Liver (tissue), 9 donors: ENCODE results near the gene CCDC30. TPM values are rescaled to one million over a fixed set of nuclear protein-coding genes. Genes with fewer than 3 reads are reported as not detected.

Experiments used
- DNase-seq: peaks from one replicate; pipeline ENCODE4 v3.0.0-alpha.2; 2017; ENCODE audit warnings: low spot score
- H3K27ac ChIP-seq, 2 donors: one replicate each; pipeline ENCODE4 v1.7.0; 2013; ENCODE audit warnings: inconsistent platforms in 2 of 2, low read length in 2 of 2, control low read depth in 1 of 2, low read depth in 1 of 2, mild to moderate bottlenecking in 1 of 2
- H3K27me3 ChIP-seq, 4 donors: one replicate each; pipeline versions ENCODE4 v1.6.1 to v1.7.0; 2013; ENCODE audit warnings: low read length in 3 of 4, inconsistent platforms in 1 of 4, mild to moderate bottlenecking in 1 of 4, moderate library complexity in 1 of 4; ENCODE audit not compliant: control insufficient read depth in 4 of 4, insufficient read depth in 4 of 4
- H3K36me3 ChIP-seq, 4 donors: one replicate each; pipeline versions ENCODE4 v1.6.1 to v1.7.0; 2013; ENCODE audit warnings: low read length in 3 of 4, mild to moderate bottlenecking in 3 of 4, low read depth in 1 of 4, moderate library complexity in 1 of 4; ENCODE audit not compliant: control insufficient read depth in 4 of 4, insufficient read depth in 3 of 4
- H3K4me1 ChIP-seq, 4 donors: one replicate each; pipeline versions ENCODE4 v1.6.1 to v1.7.0; 2013; ENCODE audit warnings: low read length in 3 of 4, mild to moderate bottlenecking in 3 of 4, moderate library complexity in 1 of 4; ENCODE audit not compliant: control insufficient read depth in 4 of 4, insufficient read depth in 4 of 4
- H3K4me3 ChIP-seq, 3 donors: one replicate each; pipeline versions ENCODE4 v1.6.1 to v1.7.0; 2013; ENCODE audit warnings: low read length in 3 of 3, control low read depth in 1 of 3, low read depth in 1 of 3, mild to moderate bottlenecking in 1 of 3
- H3K9ac ChIP-seq, 2 donors: one replicate each; pipeline ENCODE4 v1.7.0; 2013; ENCODE audit warnings: low read length in 2 of 2, mild to moderate bottlenecking in 2 of 2, moderate library complexity in 2 of 2, control low read depth in 1 of 2, low read depth in 1 of 2
- H3K9me3 ChIP-seq, 4 donors: one replicate each; pipeline versions ENCODE4 v1.6.1 to v1.7.0; 2013; ENCODE audit warnings: low read length in 3 of 4; ENCODE audit not compliant: control insufficient read depth in 4 of 4
- ATF3 ChIP-seq: IDR thresholded peaks from 2 replicates; pipeline ENCODE4 v1.6.1; 2016; ENCODE audit warnings: antibody characterized with exemption
- EGR1 ChIP-seq, 2 donors: IDR thresholded peaks; 2 replicates each; pipeline ENCODE4 v1.6.1; 2016 to 2018; ENCODE audit warnings: antibody characterized with exemption in 2 of 2, low read depth in 2 of 2
- FOXA2 ChIP-seq: IDR thresholded peaks from 2 replicates; pipeline ENCODE4 v1.6.1; 2016; ENCODE audit warnings: antibody characterized with exemption
- HNF4A ChIP-seq, 2 donors: conservative IDR thresholded peaks; 2 replicates each; pipeline ENCODE4 v1.6.1; 2016; ENCODE audit warnings: antibody characterized with exemption in 2 of 2, mild to moderate bottlenecking in 2 of 2
- JUND ChIP-seq, 2 donors: IDR thresholded peaks; 2 replicates each; pipeline ENCODE4 v1.6.1; 2016; ENCODE audit warnings: antibody characterized with exemption in 2 of 2
- MAX ChIP-seq: IDR thresholded peaks from 2 replicates; pipeline ENCODE4 v1.6.1; 2016; ENCODE audit warnings: antibody characterized with exemption
- NR2F2 ChIP-seq: IDR thresholded peaks from 2 replicates; pipeline ENCODE4 v1.6.1; 2016; ENCODE audit warnings: antibody characterized with exemption
- RAD21 ChIP-seq, 2 donors: IDR thresholded peaks; 2 replicates each; pipeline ENCODE4 v1.6.1; 2016; ENCODE audit warnings: antibody characterized with exemption in 2 of 2, mild to moderate bottlenecking in 2 of 2
- RXRA ChIP-seq, 2 donors: IDR thresholded peaks; 2 replicates each; pipeline ENCODE4 v1.6.1; 2017 to 2018; ENCODE audit warnings: antibody characterized with exemption in 2 of 2, mild to moderate bottlenecking in 1 of 2
- SP1 ChIP-seq: IDR thresholded peaks from 2 replicates; pipeline ENCODE4 v1.6.1; 2018; ENCODE audit warnings: antibody characterized with exemption, mild to moderate bottlenecking
- TAF1 ChIP-seq: conservative IDR thresholded peaks from 2 replicates; pipeline ENCODE4 v1.6.1; 2016; ENCODE audit warnings: antibody characterized with exemption, mild to moderate bottlenecking
- YY1 ChIP-seq: IDR thresholded peaks from 2 replicates; pipeline ENCODE4 v1.6.1; 2016; ENCODE audit warnings: antibody characterized with exemption, mild to moderate bottlenecking
- WGBS: extraction: QIAGEN DNeasy Blood & Tissue Kit; methylation state at CpG from one replicate; pipeline ENCODE4 v1.1.7; 2013; 5-methylcytosine and 5-hydroxymethylcytosine counted together
- polyA plus RNA-seq, 2 donors: library from polyadenylated mRNA; stranded (reverse) in 1 of 2; unstranded in 1 of 2; fragments of 200-250 nt in 1 of 2; fragments of >200 nt in 1 of 2; fragmentation: Nextera tagmentation in 1 of 2; extraction: Ambion mirVana in 1 of 2; gene quantifications; one replicate each; pipeline versions ENCODE4 v1.2.1 to v1.2.3, GENCODE V29; 2013 to 2015
- total RNA-seq, 2 donors: library from RNA; depleted of rRNA; stranded (reverse); fragments of >200 nt; gene quantifications; one replicate each; pipeline ENCODE4 v1.2.3, GENCODE V29; 2014
- TF ChIP-seq, protein P1 (sequence below): IDR thresholded peaks from 2 replicates; pipeline ENCODE4 v1.6.1; 2016; ENCODE audit warnings: antibody characterized with exemption
- TF ChIP-seq, protein P2 (sequence below): IDR thresholded peaks from 2 replicates; pipeline ENCODE4 v1.6.1; 2016; ENCODE audit warnings: antibody characterized with exemption, mild to moderate bottlenecking
- TF ChIP-seq, protein P3 (sequence below): fragments of 150-350 bp; IDR thresholded peaks from 2 replicates; pipeline ENCODE4 v1.5.1; 2017; ENCODE audit warnings: improper control_type of control experiment, low read depth, low read length; ENCODE audit not compliant: missing input control
- donor health status: healthy.
- donor health status: healthy.
- donor health status: healthy.
- donor health status: healthy.
- donor health status: healthy.

The CCDC30 gene
- total and polyA plus RNA-seq, 4 donors = 0.07 to 2.0 (median 1.3) TPM

- 93% methylated on average over 2 of the region's 2 CpGs for WGBS
- DNase-seq = no peak
- H3K27me3 ChIP-seq = no peaks in the 10 kb centered on the region
- no peak overlapping the region for H3K27ac ChIP-seq
- H3K36me3 ChIP-seq = peaks cover 0 to 4% (median 2%) of the 10 kb centered on the region in 4 donors
- TF ChIP-seq TAF1 (no peak), EGR1 (IDR thresholded peaks at IDR 0.05; ENCODE audit: low read depth in 2 of 2) (no peak), FOXA2 (no peak), HNF4A (conservative IDR thresholded peaks at IDR 0.05) (no peak), SP1 (no peak), MAX (no peak), NR2F2 (no peak), ATF3 (no peak), RXRA (IDR thresholded peaks at IDR 0.05) (no peak), YY1 (no peak)
- TF ChIP-seq, protein P1, sequence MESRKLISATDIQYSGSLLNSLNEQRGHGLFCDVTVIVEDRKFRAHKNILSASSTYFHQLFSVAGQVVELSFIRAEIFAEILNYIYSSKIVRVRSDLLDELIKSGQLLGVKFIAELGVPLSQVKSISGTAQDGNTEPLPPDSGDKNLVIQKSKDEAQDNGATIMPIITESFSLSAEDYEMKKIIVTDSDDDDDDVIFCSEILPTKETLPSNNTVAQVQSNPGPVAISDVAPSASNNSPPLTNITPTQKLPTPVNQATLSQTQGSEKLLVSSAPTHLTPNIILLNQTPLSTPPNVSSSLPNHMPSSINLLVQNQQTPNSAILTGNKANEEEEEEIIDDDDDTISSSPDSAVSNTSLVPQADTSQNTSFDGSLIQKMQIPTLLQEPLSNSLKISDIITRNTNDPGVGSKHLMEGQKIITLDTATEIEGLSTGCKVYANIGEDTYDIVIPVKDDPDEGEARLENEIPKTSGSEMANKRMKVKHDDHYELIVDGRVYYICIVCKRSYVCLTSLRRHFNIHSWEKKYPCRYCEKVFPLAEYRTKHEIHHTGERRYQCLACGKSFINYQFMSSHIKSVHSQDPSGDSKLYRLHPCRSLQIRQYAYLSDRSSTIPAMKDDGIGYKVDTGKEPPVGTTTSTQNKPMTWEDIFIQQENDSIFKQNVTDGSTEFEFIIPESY = no peak
- TF ChIP-seq, protein P2, sequence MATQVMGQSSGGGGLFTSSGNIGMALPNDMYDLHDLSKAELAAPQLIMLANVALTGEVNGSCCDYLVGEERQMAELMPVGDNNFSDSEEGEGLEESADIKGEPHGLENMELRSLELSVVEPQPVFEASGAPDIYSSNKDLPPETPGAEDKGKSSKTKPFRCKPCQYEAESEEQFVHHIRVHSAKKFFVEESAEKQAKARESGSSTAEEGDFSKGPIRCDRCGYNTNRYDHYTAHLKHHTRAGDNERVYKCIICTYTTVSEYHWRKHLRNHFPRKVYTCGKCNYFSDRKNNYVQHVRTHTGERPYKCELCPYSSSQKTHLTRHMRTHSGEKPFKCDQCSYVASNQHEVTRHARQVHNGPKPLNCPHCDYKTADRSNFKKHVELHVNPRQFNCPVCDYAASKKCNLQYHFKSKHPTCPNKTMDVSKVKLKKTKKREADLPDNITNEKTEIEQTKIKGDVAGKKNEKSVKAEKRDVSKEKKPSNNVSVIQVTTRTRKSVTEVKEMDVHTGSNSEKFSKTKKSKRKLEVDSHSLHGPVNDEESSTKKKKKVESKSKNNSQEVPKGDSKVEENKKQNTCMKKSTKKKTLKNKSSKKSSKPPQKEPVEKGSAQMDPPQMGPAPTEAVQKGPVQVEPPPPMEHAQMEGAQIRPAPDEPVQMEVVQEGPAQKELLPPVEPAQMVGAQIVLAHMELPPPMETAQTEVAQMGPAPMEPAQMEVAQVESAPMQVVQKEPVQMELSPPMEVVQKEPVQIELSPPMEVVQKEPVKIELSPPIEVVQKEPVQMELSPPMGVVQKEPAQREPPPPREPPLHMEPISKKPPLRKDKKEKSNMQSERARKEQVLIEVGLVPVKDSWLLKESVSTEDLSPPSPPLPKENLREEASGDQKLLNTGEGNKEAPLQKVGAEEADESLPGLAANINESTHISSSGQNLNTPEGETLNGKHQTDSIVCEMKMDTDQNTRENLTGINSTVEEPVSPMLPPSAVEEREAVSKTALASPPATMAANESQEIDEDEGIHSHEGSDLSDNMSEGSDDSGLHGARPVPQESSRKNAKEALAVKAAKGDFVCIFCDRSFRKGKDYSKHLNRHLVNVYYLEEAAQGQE = no peak
- TF ChIP-seq, protein P3, sequence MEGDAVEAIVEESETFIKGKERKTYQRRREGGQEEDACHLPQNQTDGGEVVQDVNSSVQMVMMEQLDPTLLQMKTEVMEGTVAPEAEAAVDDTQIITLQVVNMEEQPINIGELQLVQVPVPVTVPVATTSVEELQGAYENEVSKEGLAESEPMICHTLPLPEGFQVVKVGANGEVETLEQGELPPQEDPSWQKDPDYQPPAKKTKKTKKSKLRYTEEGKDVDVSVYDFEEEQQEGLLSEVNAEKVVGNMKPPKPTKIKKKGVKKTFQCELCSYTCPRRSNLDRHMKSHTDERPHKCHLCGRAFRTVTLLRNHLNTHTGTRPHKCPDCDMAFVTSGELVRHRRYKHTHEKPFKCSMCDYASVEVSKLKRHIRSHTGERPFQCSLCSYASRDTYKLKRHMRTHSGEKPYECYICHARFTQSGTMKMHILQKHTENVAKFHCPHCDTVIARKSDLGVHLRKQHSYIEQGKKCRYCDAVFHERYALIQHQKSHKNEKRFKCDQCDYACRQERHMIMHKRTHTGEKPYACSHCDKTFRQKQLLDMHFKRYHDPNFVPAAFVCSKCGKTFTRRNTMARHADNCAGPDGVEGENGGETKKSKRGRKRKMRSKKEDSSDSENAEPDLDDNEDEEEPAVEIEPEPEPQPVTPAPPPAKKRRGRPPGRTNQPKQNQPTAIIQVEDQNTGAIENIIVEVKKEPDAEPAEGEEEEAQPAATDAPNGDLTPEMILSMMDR = no peak
- H3K4me1 ChIP-seq = no peaks in the 10 kb centered on the region
- peaks cover 11 to 40% (median 21%) of the 10 kb centered on the region in 4 donors for H3K9me3 ChIP-seq
- no peak overlapping the region for H3K9ac ChIP-seq
- H3K4me3 ChIP-seq = peak overlapping the region in 1 of 3 donors; percentile 16
These were observed 41.5 kb downstream of the CCDC30 start for GRCh38 chr1:42504535-42505128.

GRCh38 chr1:42506576-42506975, 43.5 kb downstream of the CCDC30 start:
- Histone ChIP-seq H3K9me3 (peaks cover 21 to 54% (median 29%) of the 10 kb centered on the region in 4 donors), H3K36me3 (peaks cover 0 to 4% (median 2%) of the 10 kb centered on the region in 4 donors), H3K27me3 (no peaks in the 10 kb centered on the region), H3K9ac (no peak overlapping the region), H3K4me1 (no peaks in the 10 kb centered on the region), H3K27ac (no peak overlapping the region), H3K4me3 (no peak overlapping the region)
- WGBS = 82% methylated on average over 1 of the region's 1 CpG
- TF ChIP-seq SP1 (no peak), RAD21 (IDR thresholded peaks at IDR 0.05) (no peak), JUND (IDR thresholded peaks at IDR 0.05) (no peak), YY1 (no peak), MAX (no peak), ATF3 (no peak)
- TF ChIP-seq, protein P2 = no peak
- DNase-seq = no peak
